ENCODE measurements around the gene OSBPL6. TPM values are rescaled to one million over a fixed set of nuclear protein-coding genes. Genes with fewer than 3 reads are reported as not detected.

The OSBPL6 gene
- polyA plus RNA-seq, 1 donor, result 4.6 TPM

- DNase-seq, result no peak
Measured at GRCh38 chr2:178273787-178274360, 79.6 kb downstream of the OSBPL6 start.

- no peak for DNase-seq
Measured at GRCh38 chr2:178275600-178275999, 81.3 kb downstream of the OSBPL6 start.

GRCh38 chr2:178277741-178278197 lies 83.5 kb downstream of the OSBPL6 start:
- DNase-seq, result no peak

GRCh38 chr2:178279142-178279541 lies 84.8 kb downstream of the OSBPL6 start:
- no peak for DNase-seq

GRCh38 chr2:178279636-178280035 lies 85.3 kb downstream of the OSBPL6 start:
- no peak for DNase-seq

GRCh38 chr2:178280244-178280852 lies 86.0 kb downstream of the OSBPL6 start:
- no peak for DNase-seq

GRCh38 chr2:178282075-178282815 lies 87.9 kb downstream of the OSBPL6 start:
- DNase-seq, result no peak

GRCh38 chr2:178283341-178283918 lies 89.1 kb downstream of the OSBPL6 start:
- no peak for DNase-seq

GRCh38 chr2:178284613-178285286 lies 90.4 kb downstream of the OSBPL6 start:
- DNase-seq, result no peak

GRCh38 chr2:178285287-178285615 lies 90.9 kb downstream of the OSBPL6 start:
- DNase-seq, result no peak

GRCh38 chr2:178286636-178287035 lies 92.3 kb downstream of the OSBPL6 start:
- DNase-seq, result no peak

GRCh38 chr2:178287652-178288344 lies 93.5 kb downstream of the OSBPL6 start:
- no peak for DNase-seq

GRCh38 chr2:178291703-178292102 lies 97.4 kb downstream of the OSBPL6 start:
- DNase-seq, result no peak

- DNase-seq, result no peak
Measured at GRCh38 chr2:178292586-178292985, 98.3 kb downstream of the OSBPL6 start.

- DNase-seq, result no peak
Measured at GRCh38 chr2:178295115-178295514, 100.8 kb downstream of the OSBPL6 start.

- DNase-seq, result no peak
Measured at GRCh38 chr2:178295906-178296305, 101.6 kb downstream of the OSBPL6 start.

GRCh38 chr2:178296394-178297090 lies 102.2 kb downstream of the OSBPL6 start:
- DNase-seq, result no peak

GRCh38 chr2:178297091-178297411 lies 102.7 kb downstream of the OSBPL6 start:
- no peak for DNase-seq

- no peak for DNase-seq
Measured at GRCh38 chr2:178298785-178299212, 104.5 kb downstream of the OSBPL6 start.

GRCh38 chr2:178301649-178302238 lies 107.4 kb downstream of the OSBPL6 start:
- DNase-seq, result no peak

GRCh38 chr2:178304333-178304732 lies 110.0 kb downstream of the OSBPL6 start:
- no peak for DNase-seq
